Activated T-cell treated with anti-CD3 and anti-CD28 coated beads for 1 hour (primary cell): ENCODE measurements around the gene INPP5J.
"Not testable (repeated sequence)": the region's sequence is repeated elsewhere in the genome, so short reads cannot be mapped to it uniquely, and the experiment has no call there.

Experiments used
- DNase-seq: peaks from one replicate; pipeline ENCODE4 v3.0.0-alpha.2; 2020; ENCODE audit warnings: low read depth

The INPP5J gene

DNA sequence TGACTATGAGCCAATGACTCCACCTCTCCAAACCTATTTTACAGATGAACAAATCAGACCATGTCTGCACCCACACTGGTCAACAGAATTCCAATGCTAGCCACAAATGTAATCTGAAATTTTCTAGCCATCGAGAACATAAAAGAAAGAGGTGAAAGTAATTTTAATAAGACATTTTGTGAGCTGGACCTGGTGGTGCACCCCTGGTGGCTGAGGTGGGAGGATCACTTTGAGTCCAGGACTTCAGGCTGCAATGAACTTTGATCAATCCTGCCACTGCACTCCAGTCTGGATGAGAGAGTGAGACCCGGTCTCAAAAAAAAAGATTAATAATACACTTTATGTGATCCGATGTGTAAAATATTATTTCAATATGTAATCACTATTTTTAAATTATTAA is 27.8 kb downstream of the INPP5J start:
- no peak for DNase-seq

GRCh38 chr22:31151872-31152271 is 29.1 kb downstream of the INPP5J start:
- no peak for DNase-seq

DNA sequence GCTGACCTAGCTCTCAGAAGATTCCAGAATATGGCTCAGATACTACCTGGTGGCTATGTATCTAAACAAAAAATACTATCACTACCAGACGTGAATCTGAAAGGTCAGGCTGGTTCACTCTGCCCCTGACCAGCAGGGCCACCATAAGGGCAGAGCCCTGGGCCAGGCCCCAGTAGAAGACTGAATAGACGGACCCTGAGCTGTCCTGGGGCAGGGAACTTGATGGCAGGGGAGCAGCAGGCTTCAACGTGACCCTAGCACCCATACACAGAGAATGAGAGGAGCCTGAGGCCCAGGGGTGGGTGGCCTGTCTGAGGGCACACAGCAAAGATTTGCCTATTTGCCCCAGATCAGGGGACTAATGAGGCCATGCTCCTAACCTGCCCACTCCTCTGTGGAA is 30.6 kb downstream of the INPP5J start:
- DNase-seq = no peak

DNA sequence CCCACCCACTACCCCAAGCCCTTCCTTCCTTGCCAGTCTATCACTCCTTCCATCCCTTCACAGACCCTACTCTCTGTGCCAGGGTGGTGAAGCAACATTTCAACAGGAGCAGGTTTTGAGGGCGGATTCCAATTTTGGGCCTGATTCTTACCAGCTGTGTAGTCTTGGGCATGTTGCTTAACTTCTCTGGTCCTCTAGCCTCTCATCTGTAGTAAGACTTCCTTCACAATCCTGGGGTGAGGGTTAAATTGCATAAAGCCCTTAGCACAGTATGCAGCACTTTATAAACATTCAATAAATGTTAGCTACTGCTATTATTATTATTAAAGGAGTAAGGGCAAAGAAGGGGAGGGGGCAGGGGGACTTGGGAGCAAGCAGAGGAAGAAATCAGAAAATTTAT is 32.2 kb downstream of the INPP5J start:
- DNase-seq = no peak

DNA sequence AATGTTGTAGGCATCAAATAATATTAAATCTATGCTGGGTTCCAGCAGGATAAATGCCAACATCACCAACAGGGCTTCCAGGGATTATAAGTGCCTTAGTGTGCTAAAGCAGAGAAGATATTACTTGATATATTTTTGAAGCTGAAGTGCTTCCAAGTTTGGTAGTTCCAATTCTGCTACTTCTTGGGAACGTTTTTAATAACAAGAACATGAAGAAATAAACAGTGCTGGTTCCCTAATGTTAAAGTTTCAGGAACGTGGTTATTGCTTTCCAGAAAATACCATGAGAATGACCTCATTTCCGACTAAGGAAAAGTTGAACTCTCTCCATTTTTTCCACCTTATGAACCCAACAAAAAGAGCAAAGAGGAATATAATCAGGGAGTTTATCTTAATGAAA is 32.7 kb downstream of the INPP5J start:
- DNase-seq = no peak

DNA sequence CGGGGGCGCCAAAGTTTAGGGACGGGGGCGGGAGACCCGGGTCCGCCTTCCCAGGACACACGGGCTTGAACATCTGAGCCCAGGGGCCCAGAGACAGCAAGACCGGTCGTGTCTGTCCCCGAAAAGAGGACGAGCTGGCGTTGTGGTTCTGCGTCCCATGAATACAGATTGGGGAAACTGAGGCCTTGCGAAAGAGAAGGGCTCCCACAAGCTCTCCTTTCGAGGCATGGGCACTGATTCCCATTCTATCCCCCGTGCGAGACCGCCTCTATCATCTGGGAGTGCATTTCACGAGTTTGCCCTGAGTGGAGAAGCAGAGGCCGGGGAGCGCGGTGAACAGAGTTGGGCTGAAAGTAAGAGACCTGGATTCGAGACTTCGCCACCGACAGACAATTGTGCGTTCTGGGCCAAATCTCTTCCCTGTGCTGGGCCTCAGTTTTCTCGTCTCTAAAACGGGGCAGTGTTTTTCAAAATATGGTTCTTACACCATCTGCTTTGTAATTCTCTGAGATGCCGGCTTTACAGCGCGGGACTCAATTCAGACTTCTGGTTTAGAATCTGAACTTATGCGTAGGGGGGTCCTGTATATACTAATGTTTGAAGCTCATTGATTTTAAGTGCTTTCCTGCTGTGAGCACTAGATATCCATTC is 37.7 kb downstream of the INPP5J start:
- DNase-seq = no peak

DNA sequence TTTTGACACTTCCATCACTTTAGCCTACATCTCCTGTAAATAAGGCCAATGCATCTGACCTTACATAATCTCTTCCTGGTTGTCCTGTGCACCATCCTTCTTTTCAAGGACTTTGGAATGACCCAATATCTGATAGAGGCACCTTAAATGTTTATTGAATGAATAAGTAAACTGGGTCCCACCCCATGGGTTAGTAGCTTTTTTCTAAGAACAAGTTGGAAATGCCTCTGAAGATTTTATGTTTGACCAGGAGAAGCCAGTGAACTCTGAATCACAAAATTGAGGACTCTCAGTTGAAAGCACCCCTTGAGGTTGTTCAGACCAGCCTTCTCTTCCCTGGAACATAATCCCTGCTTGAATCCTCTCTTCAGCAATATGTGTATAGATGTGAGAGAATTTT is 38.6 kb downstream of the INPP5J start:
- no peak for DNase-seq

- no peak for DNase-seq
These were observed 39.4 kb downstream of the INPP5J start for GRCh38 chr22:31162015-31162765.

DNA sequence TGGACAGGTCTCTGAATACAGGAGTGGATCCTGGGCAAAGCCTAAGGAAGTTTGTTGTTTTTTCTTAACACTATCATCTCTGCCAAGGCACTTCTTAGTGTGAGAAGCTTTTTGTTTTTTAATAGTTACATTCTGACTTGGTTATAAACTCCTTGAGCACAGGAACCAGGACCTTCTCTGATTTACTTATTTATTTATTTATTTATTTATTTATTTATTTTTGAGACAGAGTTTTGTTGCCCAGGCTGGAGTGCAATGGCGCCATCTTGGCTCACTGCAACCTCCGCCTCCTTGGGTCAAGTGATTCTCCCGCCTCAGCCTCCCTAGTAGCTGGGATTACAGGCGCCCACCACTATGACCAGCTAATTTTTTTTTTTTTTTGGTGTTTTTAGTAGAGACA is 48.2 kb downstream of the INPP5J start:
- no peak for DNase-seq

DNA sequence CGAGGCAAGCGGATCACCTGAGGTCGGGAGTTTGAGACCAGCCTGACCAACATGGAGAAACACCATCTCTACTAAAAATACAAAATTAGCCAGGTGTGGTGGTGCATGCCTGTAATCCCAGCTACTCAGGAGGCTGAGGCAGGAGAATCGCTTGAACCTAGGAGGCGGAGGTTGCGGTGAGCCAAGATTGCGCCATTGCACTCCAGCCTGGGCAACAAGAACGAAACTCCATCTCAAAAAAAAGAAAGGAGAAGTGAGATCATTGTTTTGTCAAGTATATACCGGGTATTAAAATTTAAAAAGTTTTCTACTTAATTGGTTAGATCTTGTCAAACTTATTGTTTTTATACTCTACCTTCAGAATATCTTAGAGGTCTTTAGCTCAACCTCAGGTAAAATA is 49.0 kb downstream of the INPP5J start:
- DNase-seq = not testable (repeated sequence)

DNA sequence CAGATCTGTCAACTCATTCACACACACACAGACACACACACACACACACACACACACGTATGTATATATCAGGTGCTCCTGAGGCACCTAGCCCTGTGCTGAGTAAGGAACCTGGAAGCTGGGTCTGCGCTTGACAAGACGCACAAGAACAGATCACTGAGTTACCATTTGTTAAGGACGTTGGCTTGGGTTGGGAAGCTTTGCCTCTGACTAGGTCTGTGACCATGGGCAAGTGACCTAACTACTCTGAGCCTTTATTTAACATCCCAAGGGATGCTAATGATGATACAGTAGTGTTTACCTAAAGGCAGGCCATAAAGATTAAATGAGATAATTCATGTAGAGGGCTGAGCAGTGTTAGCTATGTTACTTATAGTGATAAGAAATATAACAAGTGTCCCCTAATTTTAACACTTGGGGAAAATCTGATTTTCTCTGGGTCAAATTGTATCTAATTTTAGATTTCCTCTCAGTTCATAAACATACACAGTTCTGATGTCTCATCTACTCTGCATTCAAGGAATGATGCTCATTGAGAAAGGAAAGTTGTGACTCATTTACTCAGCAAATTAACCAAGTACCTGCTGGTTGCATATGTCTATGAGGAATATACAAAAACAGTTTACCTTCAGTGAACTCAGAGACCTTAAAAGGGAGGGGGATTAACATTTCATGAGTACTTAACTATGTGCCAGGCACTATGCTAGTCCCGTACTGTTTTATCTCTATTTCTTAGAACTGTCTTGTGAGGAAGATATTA is 50.8 kb downstream of the INPP5J start:
- no peak for DNase-seq

DNA sequence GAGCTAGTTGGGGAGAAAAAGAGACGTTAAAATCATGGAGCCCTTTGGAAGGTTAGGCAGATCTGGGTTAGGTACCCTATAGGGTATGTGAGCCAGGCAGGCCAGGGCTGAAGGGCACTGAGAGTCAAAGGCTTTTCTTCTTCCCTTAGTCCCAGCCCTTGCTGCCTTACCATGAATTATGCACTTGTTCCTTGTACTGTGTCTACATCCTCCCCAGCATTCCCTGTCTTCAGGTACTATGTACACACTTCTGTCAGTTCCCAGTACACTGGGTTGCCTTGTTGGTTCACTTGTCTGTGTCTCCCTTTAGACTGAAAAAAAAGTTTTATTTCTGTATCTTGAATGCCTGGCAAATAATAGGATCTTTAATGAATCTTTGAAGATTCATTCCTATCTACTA is 54.2 kb downstream of the INPP5J start:
- no peak for DNase-seq

DNA sequence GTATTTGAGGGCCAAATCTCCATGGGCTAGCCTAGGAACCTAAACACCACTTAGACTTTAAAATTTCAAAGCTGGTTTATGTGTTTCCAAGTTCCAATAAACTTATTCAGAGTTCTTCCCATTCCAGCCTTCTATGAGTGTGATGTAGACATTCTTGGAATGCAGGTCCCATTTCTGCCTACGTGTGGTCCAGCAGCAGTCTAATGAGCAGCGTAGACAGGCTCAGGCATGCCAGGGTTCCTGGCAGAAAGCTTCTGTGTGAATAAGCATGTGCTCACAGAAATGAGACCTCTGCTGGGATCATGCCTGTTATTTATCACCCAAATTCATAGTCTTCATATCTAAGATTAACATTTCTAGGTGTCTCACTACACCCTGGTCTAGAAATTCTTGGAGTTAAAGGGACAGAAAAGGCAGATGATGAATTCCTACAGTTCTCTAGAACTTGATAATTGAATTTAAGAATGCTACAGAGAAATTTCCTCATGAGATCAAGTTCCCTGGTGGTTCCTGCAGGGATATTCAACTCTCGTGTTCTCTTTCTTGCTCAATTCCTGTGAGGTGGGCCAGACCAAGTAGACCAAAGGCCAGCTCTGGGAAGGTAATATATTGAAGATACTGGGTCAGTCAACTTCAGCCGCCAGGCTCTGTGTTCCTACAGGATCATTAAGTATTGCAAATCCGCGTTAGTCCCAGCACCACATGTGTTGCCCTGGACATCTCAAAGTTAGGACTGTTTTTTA is 54.8 kb downstream of the INPP5J start:
- DNase-seq = no peak

GRCh38 chr22:31178859-31179258 is 56.1 kb downstream of the INPP5J start:
- DNase-seq = no peak

GRCh38 chr22:31179345-31179744 is 56.6 kb downstream of the INPP5J start:
- DNase-seq = no peak

- DNase-seq = no peak
These were observed 61.2 kb downstream of the INPP5J start for GRCh38 chr22:31184015-31184414.
